Transverse colon (tissue), 4 donors: ENCODE measurements around the gene CNTN4.

ENCODE experiments used
- POLR2AphosphoS5 ChIP-seq, 3 donors: sonication (generic); formaldehyde crosslinking; IDR thresholded peaks; one replicate each; pipeline ENCODE4 v1.6.1; 2016; ENCODE audit warnings: antibody characterized with exemption in 3 of 3
- TF ChIP-seq, protein P1 (sequence below), 5 experiments: fragments of 200-600 bp in 3 of 5; fragments of 450-650 bp in 2 of 5; sonication (generic) in 3 of 5; IDR thresholded peaks; 1 replicate in 2 of 5; 2 replicates in 3 of 5; pipeline ENCODE4 v1.5.1; 2016 to 2017; ENCODE audit warnings: antibody characterized with exemption in 5 of 5, inconsistent platforms in 3 of 5, mild to moderate bottlenecking in 2 of 5, moderate library complexity in 1 of 5

DNA sequence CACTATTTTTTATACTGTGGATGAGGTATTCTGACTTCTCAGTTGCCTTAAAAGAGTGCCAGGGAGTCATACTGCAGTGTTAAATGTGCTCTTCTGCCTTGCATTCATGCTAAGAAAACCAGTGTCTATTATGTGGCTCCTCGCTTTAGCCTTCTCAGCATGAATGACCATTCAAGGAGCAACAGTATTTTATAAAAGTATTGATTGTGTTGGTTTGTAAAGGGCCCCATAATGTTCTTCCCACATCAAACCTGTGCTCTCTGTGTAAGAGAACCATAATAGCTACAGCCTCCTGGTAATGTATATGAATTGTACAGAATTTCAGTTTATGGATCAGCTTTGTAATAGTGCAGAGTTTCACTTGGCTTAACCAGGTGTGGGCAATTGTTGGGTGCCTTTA lies 316.4 kb downstream of the CNTN4 start:
- TF ChIP-seq, protein P1, sequence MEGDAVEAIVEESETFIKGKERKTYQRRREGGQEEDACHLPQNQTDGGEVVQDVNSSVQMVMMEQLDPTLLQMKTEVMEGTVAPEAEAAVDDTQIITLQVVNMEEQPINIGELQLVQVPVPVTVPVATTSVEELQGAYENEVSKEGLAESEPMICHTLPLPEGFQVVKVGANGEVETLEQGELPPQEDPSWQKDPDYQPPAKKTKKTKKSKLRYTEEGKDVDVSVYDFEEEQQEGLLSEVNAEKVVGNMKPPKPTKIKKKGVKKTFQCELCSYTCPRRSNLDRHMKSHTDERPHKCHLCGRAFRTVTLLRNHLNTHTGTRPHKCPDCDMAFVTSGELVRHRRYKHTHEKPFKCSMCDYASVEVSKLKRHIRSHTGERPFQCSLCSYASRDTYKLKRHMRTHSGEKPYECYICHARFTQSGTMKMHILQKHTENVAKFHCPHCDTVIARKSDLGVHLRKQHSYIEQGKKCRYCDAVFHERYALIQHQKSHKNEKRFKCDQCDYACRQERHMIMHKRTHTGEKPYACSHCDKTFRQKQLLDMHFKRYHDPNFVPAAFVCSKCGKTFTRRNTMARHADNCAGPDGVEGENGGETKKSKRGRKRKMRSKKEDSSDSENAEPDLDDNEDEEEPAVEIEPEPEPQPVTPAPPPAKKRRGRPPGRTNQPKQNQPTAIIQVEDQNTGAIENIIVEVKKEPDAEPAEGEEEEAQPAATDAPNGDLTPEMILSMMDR (IDR thresholded peaks at IDR 0.05): no peak
- TF ChIP-seq POLR2AphosphoS5 (IDR thresholded peaks at IDR 0.05): no peak
